Fibroblast of lung (primary cell): ENCODE results near the gene HDDC2. TPM values are rescaled to one million over a fixed set of nuclear protein-coding genes. Genes with fewer than 3 reads are reported as not detected.
A peak's percentile ranks its signal among the peaks of the same experiment; 100 is the strongest.

Experiments used
- DNase-seq, 2 donors: peaks; one replicate each; pipeline versions ENCODE4 v3.0.0 to v3.0.0-alpha.2; 2010; ENCODE audit warnings: low read depth in 2 of 2
- H2AFZ ChIP-seq: 2 replicates; pipeline ENCODE4 v1.5.1; 2012; ENCODE audit warnings: low read length, control low read depth, inconsistent platforms
- H3K27ac ChIP-seq: 2 replicates; pipeline ENCODE4 v1.5.1; 2011; ENCODE audit warnings: low read length, control low read depth; ENCODE audit not compliant: insufficient read depth
- H3K27me3 ChIP-seq: 2 replicates; pipeline ENCODE4 v1.5.1; 2011; ENCODE audit warnings: mild to moderate bottlenecking, low read length; ENCODE audit not compliant: control insufficient read depth, insufficient read depth
- H3K36me3 ChIP-seq: 2 replicates; pipeline ENCODE4 v1.5.1; 2011; ENCODE audit warnings: low read length; ENCODE audit not compliant: control insufficient read depth, insufficient read depth
- H3K4me1 ChIP-seq: 2 replicates; pipeline ENCODE4 v1.5.1; 2011; ENCODE audit warnings: low read length; ENCODE audit not compliant: control insufficient read depth, insufficient read depth; ENCODE audit errors: extremely low read depth
- H3K4me2 ChIP-seq: 2 replicates; pipeline ENCODE4 v1.5.1; 2011; ENCODE audit warnings: low read length, control low read depth; ENCODE audit not compliant: insufficient read depth; ENCODE audit errors: extremely low read depth
- H3K4me3 ChIP-seq, 4 experiments: fragments of 200-600 bp in 1 of 4; sonication (generic) in 1 of 4; replicated peaks in 1 of 4; 2 replicates each; pipeline ENCODE4 v1.5.1; 2011 to 2016; ENCODE audit warnings: low read length in 4 of 4, low read depth in 3 of 4, mild to moderate bottlenecking in 3 of 4, control low read depth in 2 of 4, inconsistent platforms in 1 of 4, mixed read lengths in 1 of 4; ENCODE audit not compliant: insufficient read depth in 1 of 4; ENCODE audit errors: control extremely low read depth in 1 of 4
- H3K79me2 ChIP-seq: 2 replicates; pipeline ENCODE4 v1.5.1; 2012; ENCODE audit warnings: mild to moderate bottlenecking, low read length, inconsistent platforms; ENCODE audit not compliant: control insufficient read depth, insufficient read depth
- H3K9ac ChIP-seq: 2 replicates; pipeline ENCODE4 v1.5.1; 2011; ENCODE audit warnings: mild to moderate bottlenecking, low read length, control low read depth; ENCODE audit not compliant: insufficient read depth
- H3K9me3 ChIP-seq: 2 replicates; pipeline ENCODE4 v1.5.1; 2012; ENCODE audit warnings: low read depth, low read length; ENCODE audit not compliant: control insufficient read depth, insufficient read depth
- H4K20me1 ChIP-seq: 2 replicates; pipeline ENCODE4 v1.5.1; 2011; ENCODE audit warnings: low read length; ENCODE audit not compliant: control insufficient read depth, insufficient read depth; ENCODE audit errors: extremely low read depth
- EZH2 ChIP-seq: IDR thresholded peaks from 2 replicates; pipeline ENCODE4 v1.5.1; 2012; ENCODE audit warnings: low read length, control low read depth, mild to moderate bottlenecking; ENCODE audit errors: missing control alignments
- polyA plus RNA-seq, 2 donors: library from polyadenylated mRNA; depleted of rRNA in 1 of 2; stranded (reverse) in 1 of 2; unstranded in 1 of 2; fragments of >200 nt; gene quantifications; 2 replicates each; pipeline ENCODE4 v1.2.1, GENCODE V29; 2011 to 2012; ENCODE audit warnings: missing spikeins in 1 of 2
- total RNA-seq: library from RNA; depleted of rRNA; stranded (reverse); fragments of >200 nt; gene quantifications from 2 replicates; pipeline ENCODE4 v1.2.1, GENCODE V29; 2014
- TF ChIP-seq, protein P1 (sequence below), 2 donors: IDR thresholded peaks in 1 of 2; conservative IDR thresholded peaks in 1 of 2; 1 replicate in 1 of 2; 2 replicates in 1 of 2; pipeline ENCODE4 v1.5.1; 2011 to 2012; ENCODE audit warnings: low read length in 2 of 2, control low read depth in 1 of 2, inconsistent platforms in 1 of 2, low read depth in 1 of 2, mild to moderate bottlenecking in 1 of 2

Gene HDDC2
- total and polyA plus RNA-seq, 2 donors (not counting 1 experiment from before 2014, with no cell fraction given), result 58.8 to 174 TPM

DNA sequence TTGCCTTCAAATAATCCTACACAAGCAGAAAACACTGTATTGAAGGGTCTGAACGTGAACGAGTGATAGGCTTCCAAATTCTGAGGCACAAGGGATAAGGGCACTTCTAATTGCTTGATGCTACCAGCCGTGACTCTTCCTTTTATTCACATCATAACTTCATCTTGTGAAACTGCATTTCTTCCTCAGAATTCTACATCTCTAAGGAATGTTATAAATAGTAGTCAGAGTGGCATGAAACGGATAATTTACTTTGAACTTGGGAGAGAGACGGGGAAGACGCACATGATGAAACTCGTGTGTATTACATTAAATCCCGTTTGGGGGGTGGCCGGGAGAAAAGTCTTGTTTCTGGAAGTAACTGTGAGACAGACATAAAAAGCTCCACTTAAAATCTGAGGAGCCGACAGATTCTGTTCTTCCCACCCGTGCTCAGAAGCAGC is 754 bp downstream of the HDDC2 start:
- peak overlapping the region; percentile 66 to 94 (median 80) for H3K4me3 ChIP-seq
- peak overlapping the region; percentile 80 for H3K9ac ChIP-seq
- TF ChIP-seq, protein P1, sequence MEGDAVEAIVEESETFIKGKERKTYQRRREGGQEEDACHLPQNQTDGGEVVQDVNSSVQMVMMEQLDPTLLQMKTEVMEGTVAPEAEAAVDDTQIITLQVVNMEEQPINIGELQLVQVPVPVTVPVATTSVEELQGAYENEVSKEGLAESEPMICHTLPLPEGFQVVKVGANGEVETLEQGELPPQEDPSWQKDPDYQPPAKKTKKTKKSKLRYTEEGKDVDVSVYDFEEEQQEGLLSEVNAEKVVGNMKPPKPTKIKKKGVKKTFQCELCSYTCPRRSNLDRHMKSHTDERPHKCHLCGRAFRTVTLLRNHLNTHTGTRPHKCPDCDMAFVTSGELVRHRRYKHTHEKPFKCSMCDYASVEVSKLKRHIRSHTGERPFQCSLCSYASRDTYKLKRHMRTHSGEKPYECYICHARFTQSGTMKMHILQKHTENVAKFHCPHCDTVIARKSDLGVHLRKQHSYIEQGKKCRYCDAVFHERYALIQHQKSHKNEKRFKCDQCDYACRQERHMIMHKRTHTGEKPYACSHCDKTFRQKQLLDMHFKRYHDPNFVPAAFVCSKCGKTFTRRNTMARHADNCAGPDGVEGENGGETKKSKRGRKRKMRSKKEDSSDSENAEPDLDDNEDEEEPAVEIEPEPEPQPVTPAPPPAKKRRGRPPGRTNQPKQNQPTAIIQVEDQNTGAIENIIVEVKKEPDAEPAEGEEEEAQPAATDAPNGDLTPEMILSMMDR (conservative IDR thresholded peaks at IDR 0.05 in 1 of 2, IDR thresholded peaks at IDR 0.05 in 1 of 2; ENCODE audit: low read depth in 1 of 2, low read length in 2 of 2), result no peak
- no peak for TF ChIP-seq EZH2
- peaks cover 6% of the 10 kb centered on the region for H3K4me1 ChIP-seq
- peaks cover 8% of the 10 kb centered on the region for H3K36me3 ChIP-seq
- DNase-seq, result peak; percentile 47 to 58
- H4K20me1 ChIP-seq, result no peaks in the 10 kb centered on the region
- H3K4me2 ChIP-seq, result peak overlapping the region; percentile 97
- peak overlapping the region; percentile 80 for H3K27ac ChIP-seq
- peaks cover 17% of the 10 kb centered on the region for H3K79me2 ChIP-seq
- no peaks in the 10 kb centered on the region for H3K27me3 ChIP-seq
- H2AFZ ChIP-seq, result peak overlapping the region; percentile 50
- no peaks in the 10 kb centered on the region for H3K9me3 ChIP-seq

GRCh38 chr6:125299257-125299656 is 2.5 kb downstream of the HDDC2 start:
- H3K79me2 ChIP-seq, result peaks cover 17% of the 10 kb centered on the region
- H3K9ac ChIP-seq, result no peak overlapping the region
- DNase-seq, result no peak
- H2AFZ ChIP-seq, result no peak overlapping the region
- TF ChIP-seq, protein P1 (conservative IDR thresholded peaks at IDR 0.05 in 1 of 2, IDR thresholded peaks at IDR 0.05 in 1 of 2; ENCODE audit: low read depth in 1 of 2, low read length in 2 of 2), result no peak
- no peak for TF ChIP-seq EZH2
- H3K4me2 ChIP-seq, result no peak overlapping the region
- peaks cover 6% of the 10 kb centered on the region for H3K4me1 ChIP-seq
- no peak overlapping the region for H3K27ac ChIP-seq
- no peaks in the 10 kb centered on the region for H3K9me3 ChIP-seq
- H3K4me3 ChIP-seq, result no peak overlapping the region
- no peaks in the 10 kb centered on the region for H3K27me3 ChIP-seq
- peaks cover 8% of the 10 kb centered on the region for H3K36me3 ChIP-seq
- no peaks in the 10 kb centered on the region for H4K20me1 ChIP-seq

GRCh38 chr6:125296471-125296870 is 5.3 kb downstream of the HDDC2 start:
- Histone ChIP-seq H3K36me3 (peaks cover 8% of the 10 kb centered on the region), H3K27me3 (no peaks in the 10 kb centered on the region), H4K20me1 (no peaks in the 10 kb centered on the region), H3K27ac (no peak overlapping the region), H3K9ac (no peak overlapping the region), H2AFZ (no peak overlapping the region), H3K4me2 (no peak overlapping the region), H3K4me3 (no peak overlapping the region), H3K79me2 (peaks cover 17% of the 10 kb centered on the region), H3K9me3 (no peaks in the 10 kb centered on the region), H3K4me1 (peaks cover 6% of the 10 kb centered on the region)
- no peak for TF ChIP-seq EZH2
- TF ChIP-seq, protein P1 (conservative IDR thresholded peaks at IDR 0.05 in 1 of 2, IDR thresholded peaks at IDR 0.05 in 1 of 2; ENCODE audit: low read depth in 1 of 2, low read length in 2 of 2), result no peak
- peak in 1 of 2 donors; percentile 34 for DNase-seq
